GM19372 (cell line): ENCODE measurements around the gene KLF5.
"Not testable (repeated sequence)": the region's sequence is repeated elsewhere in the genome, so short reads cannot be mapped to it uniquely, and the experiment has no call there.

ENCODE experiments used
- ATAC-seq: cut with Tn5 transposase; IDR thresholded peaks from one replicate; pipeline ENCODE4 v1.9.1; 2021; ENCODE audit warnings: mild to moderate bottlenecking, low read depth, moderate library complexity; ENCODE audit not compliant: unreplicated experiment

KLF5 gene

GRCh38 chr13:73082471-73082870 lies 23.7 kb downstream of the KLF5 start:
- no peak for ATAC-seq

GRCh38 chr13:73082895-73083294 lies 24.1 kb downstream of the KLF5 start:
- no peak for ATAC-seq

DNA sequence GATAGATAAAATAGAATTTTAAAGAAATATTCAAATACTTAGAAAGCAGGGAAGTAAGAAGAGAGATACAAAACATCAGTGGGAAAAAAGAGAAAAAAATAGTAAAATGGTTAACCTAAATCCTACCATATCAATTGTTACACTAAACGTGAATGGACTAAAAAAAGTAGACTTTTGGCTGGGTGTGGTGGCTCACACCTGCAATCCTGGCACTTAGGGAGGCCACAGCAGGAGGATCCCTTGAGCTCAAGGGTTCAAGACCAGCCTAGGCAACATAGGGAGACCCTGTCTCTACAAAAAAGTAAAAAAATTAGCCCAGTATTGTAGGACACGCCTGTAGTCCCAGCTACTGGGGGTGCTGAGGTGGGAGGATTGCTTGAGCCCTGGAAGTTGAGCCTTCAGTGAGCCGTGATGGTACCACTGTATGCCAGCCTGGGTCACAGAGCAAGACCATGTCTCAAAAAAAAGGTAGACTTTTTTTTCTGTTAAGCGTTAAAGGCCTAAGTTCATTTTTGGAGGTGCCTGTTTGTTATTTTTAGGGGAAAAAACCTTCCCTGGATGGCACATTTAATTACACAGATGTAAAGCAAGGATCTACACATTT lies 29.6 kb downstream of the KLF5 start:
- ATAC-seq, result no peak

- ATAC-seq, result no peak
These were observed 30.4 kb downstream of the KLF5 start for GRCh38 chr13:73089213-73089612.

GRCh38 chr13:73090116-73090822 lies 31.5 kb downstream of the KLF5 start:
- no peak for ATAC-seq

DNA sequence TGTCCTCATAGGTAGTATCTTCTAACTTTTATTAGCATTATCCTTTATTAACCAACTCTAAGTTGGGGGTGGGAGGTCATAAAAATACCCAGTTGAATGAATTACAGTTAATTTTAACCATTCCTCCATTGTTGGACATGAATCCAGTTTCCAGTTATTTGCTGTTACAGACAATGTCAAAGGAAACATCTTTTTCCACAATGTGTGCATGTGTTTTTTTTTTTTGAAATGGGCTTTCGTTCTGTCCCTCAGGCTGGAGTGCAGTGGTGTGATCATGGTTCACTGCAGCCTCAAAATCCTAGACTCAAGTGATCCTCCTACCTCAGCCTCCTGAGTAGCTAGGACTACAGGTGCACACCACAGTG lies 32.0 kb downstream of the KLF5 start:
- ATAC-seq, result no peak

DNA sequence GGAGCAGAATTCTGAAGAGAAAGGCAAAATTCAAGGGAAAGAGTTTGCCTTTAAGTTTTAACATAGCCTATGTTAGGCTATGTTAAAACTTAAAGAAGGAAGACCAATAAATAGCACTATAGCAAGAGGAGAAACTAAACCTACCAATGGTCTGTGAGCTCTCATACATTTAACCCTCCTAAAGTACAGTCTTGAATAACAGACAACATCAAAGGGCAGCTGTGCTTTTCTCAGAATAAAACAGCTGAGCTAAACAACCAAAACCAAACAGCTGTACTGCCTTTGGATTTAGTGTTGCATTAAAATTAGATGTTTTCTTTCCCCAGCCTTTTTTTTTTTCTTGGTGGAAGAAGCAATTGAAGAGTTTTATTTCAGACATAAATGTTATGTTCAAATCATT lies 34.0 kb downstream of the KLF5 start:
- ATAC-seq, result no peak

DNA sequence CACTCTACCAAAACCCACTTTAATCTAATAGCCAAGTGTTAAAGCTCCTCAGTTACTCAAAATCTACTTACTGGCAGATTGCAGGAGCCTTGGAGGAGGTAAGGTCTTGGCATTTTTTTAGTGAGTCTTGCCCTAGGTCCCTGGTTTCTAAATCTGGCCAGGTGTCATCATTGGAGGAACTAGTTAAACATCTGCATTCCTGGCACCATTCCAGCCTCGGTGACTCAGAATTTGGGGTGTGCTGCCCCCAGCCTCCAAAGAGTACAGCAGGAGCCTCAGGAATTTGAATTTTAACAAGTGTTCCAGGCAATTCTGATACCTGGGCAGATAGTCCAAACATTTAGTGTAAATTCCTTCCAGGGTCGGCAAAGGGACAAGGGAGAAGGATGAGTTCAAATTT lies 37.4 kb downstream of the KLF5 start:
- ATAC-seq, result no peak

DNA sequence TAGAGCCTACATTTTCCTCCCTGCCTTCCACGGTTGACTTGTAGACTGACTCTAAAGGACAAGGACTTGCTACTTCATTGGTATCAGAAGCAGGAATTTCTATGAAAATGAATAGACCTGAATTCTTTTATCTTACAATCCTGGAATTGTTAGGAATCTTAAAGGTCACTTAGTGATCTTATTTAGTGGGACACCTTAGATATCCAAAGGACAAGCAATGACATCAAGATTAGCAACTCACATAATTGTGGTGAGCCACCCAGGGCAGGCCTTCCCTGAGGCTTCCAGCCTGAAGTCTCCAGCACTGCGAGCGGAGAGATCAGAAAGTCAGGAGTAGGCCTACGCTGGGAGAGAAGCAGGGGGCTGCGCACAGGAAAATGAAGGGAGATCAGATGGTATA lies 37.8 kb downstream of the KLF5 start:
- no peak for ATAC-seq

DNA sequence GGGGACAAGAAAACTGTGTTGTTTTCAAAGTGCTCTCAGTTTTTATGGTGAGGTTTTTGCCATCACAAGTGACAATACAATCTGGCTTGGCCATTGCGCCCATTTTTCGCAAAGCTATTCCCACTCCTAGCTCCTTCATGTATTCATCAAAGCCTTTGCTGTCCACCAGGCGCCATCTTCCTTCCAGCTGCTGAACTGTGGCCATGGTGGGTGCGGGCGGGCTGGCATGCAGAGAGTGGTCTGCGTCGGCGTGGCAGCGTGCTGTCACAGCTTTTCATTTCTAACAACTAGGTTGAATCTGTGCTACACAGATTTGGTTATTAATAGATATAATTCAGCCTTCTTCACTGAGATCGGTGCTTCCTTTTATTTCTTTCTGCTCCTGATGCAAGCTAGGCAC lies 42.0 kb downstream of the KLF5 start:
- ATAC-seq, result not testable (repeated sequence)

DNA sequence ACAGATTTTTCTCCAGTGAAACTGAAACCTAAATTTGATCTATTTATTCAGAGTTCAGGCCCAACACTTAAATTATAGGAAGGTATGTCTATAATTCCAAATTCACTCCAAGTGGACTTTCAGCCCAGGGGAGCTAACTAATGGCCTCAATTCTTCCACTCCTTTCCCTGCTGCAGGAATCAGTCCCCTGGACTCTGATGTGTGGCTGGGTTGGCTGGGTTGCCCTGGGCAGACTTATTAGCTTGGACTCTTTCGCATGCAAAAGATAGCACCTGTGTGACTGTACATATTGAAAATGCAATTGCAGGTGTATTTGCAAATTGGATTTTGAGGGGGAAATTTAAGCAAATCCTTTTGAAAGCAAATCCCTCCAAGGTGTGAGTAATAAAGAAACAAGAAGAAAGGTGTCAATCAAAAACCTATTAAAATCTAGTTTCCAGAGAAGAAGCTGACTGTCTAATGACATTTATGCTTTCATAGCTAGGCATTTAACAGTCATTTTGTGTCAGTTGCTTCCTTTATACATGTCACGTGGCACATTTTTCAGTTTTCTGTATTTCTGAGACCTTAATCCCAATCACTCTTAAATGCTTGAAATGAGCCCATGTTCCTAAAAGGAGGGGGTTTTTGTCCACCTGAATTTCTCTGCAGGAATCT lies 42.7 kb downstream of the KLF5 start:
- no peak for ATAC-seq

DNA sequence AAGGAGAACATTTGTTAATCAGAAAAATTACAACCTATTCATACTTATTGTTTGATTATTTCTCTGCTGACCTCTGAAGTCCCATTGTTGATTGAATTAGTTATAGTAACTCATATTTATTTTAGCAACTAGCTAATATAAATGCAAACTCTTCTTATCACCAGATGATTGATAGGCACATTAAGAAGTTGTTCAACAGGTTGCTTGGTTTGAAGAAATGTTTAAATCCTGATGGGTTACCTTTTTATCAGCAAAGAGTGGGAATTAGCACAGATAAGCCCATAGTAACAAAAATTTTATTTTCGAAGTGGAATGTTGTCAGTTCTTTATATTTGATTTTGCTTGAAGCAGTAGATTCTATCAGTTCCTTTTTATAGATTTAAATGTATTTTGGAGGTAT lies 44.4 kb downstream of the KLF5 start:
- no peak for ATAC-seq

DNA sequence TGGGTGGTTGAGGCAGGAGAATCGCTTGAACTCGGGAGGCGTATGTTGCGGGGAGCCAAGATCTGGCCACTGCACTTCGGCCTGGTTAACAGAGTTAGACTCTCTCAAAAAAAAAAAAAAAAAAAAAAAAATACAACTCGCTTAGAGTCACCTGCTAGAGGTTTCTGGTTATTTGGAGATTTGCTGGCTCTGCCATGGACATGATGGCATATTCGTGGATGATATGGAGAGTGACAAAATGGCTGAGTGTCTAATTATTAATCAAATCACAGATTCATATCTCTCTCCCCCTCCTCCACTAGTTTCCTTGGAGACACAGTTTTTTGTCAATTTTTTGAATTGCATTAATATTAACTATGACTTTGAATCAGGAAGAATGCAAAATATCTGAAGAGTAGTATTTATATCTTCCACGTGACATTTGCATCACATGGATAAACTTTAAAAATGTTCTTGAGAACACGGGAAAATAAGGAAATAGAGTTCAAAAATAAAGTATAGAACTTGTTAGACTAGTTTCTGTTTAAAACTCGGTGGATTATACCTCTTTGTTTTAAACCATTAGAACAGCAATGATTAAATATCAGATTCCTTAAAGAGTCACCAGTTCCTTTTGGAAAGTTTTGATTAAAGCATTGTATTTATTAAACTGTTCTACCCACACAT lies 47.8 kb downstream of the KLF5 start:
- no peak for ATAC-seq

GRCh38 chr13:73107481-73107880 lies 48.7 kb downstream of the KLF5 start:
- no peak for ATAC-seq

DNA sequence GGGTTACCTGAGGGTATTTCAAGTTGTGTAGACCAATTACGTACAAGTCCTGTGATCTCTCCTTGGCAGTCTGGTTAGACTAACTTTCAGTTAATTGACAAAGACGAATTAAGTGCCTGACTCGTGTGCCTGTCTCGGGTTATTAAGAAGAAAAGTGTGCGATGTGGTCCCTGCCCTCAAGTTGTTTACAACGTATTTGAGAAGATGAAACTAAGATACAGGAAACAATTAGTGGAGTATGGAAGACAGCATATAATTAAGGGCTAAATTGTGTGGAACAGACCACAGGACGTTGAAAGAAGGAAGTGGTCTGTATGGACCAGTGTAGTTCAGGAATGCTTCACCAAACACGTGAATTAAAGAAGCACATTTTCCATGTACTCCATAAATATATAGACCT lies 49.2 kb downstream of the KLF5 start:
- ATAC-seq, result no peak

DNA sequence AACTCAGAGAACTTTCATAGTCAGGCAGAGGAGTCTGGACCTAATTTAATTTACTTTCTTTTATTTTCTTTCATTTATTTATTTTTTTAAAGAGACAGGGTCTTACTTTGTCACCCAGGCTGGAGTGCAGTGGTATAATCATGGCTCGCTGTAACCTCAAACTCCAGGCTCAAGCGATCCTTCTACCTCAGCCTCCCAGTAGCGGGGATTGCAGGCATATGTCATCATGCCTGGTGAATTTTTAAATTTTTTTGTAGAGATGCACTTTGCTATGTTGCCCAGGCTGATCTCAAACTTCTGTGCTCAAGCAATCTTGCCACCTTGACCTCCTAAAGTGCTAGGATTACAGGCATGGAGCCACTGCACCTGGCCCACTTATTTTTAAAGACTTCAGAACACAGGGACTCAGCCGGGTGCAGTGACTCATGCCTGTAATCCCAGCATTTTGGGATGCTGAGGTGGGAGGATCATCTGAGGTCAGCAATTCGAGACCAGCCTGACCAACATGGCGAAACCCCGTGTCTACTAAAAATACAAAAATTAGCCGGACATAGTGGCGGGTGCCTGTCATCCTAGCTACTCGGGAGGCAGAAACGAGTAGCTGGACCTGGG lies 50.6 kb downstream of the KLF5 start:
- ATAC-seq, result no peak

GRCh38 chr13:73109969-73110368 lies 51.2 kb downstream of the KLF5 start:
- ATAC-seq, result no peak

GRCh38 chr13:73110814-73111213 lies 52.0 kb downstream of the KLF5 start:
- ATAC-seq, result no peak

DNA sequence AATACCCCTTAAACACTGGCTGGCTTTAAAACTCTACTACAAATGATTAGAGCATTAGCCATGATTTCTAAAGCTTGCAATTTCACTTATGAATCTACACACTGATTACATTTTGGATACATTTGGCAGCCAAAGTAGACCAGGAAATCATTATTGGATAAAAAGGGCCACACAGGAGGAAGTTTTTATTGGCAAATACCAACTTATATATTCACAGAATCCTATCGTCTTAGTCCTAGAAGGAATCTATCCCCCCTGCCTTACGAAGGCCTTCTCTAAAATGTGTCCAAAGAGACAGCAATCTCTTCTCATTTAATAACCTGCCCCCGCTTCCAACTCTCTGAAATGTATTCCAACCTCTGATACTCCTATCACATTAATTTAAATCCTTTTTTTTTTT lies 52.5 kb downstream of the KLF5 start:
- no peak for ATAC-seq

- ATAC-seq, result no peak
These were observed 60.8 kb downstream of the KLF5 start for GRCh38 chr13:73119612-73120011.
